PC-3 (cell line): ENCODE results near the gene FOXA3. TPM values are rescaled to one million over a fixed set of nuclear protein-coding genes. Genes with fewer than 3 reads are reported as not detected.

ENCODE experiments used
- ATAC-seq: fragments of 200-7000 bp; cut with Tn5 transposase; 2 replicates; pipeline ENCODE4 v1.9.1; 2020; ENCODE audit warnings: mild to moderate bottlenecking, moderate library complexity
- BruUV-seq: library from RNA; stranded (reverse); fragments of 400-500 nt; replicated peaks from 2 replicates; lab custom pipeline; 2021; lab: Mats Ljungman, UMichigan
- CTCF ChIA-PET: fragments of 300-600 bp; sonication (Branson Sonifier 250); formaldehyde crosslinking; loops from one replicate; lab custom pipeline; 2022; ENCODE audit warnings: antibody characterized with exemption; lab: Charles Lee
- POLR2A ChIA-PET: fragments of 300-600 bp; sonication (Branson Sonifier 250); formaldehyde crosslinking; loops from one replicate; lab custom pipeline; 2022; ENCODE audit warnings: antibody characterized with exemption; ENCODE audit not compliant: unreplicated experiment; lab: Charles Lee
- DNase-seq: peaks from one replicate; pipeline ENCODE4 v3.0.0-alpha.2; 2015
- H2AFZ ChIP-seq: fragments of 300-600 bp; sonication (generic); 2 replicates; pipeline ENCODE4 v1.6.0; 2016; ENCODE audit warnings: antibody characterized with exemption, low read length
- H3F3A ChIP-seq: fragments of 300-600 bp; sonication (generic); one replicate; pipeline ENCODE4 v1.6.0; 2017; ENCODE audit warnings: antibody characterized with exemption, low read length, control low read depth, mild to moderate bottlenecking; ENCODE audit not compliant: unreplicated experiment
- H3K27ac ChIP-seq: fragments of 300-600 bp; sonication (generic); 2 replicates; pipeline ENCODE4 v1.5.1; 2016; ENCODE audit warnings: mild to moderate bottlenecking, low read length
- H3K27me3 ChIP-seq: fragments of 300-600 bp; sonication (generic); 2 replicates; pipeline ENCODE4 v1.6.1; 2016; ENCODE audit warnings: low read length, mixed read lengths
- H3K36me3 ChIP-seq: fragments of 300-600 bp; sonication (generic); 2 replicates; pipeline ENCODE4 v1.6.1; 2016; ENCODE audit warnings: low read depth, mixed run types, low read length, mixed read lengths
- H3K4me1 ChIP-seq: fragments of 300-600 bp; sonication (generic); 2 replicates; pipeline ENCODE4 v1.5.1; 2016; ENCODE audit warnings: low read length; ENCODE audit not compliant: insufficient read depth
- H3K4me2 ChIP-seq: fragments of 300-600 bp; sonication (generic); 2 replicates; pipeline ENCODE4 v1.6.0; 2016; ENCODE audit warnings: low read length
- H3K4me3 ChIP-seq: fragments of 300-600 bp; sonication (generic); 2 replicates; pipeline ENCODE4 v1.5.1; 2016; ENCODE audit warnings: mild to moderate bottlenecking, low read length, mixed read lengths
- H3K79me2 ChIP-seq: fragments of 300-600 bp; sonication (generic); 2 replicates; pipeline ENCODE4 v1.6.1; 2017; ENCODE audit warnings: low read length, mixed read lengths
- H3K9ac ChIP-seq: fragments of 300-600 bp; sonication (generic); 2 replicates; pipeline ENCODE4 v1.6.0; 2016; ENCODE audit warnings: mild to moderate bottlenecking, low read length
- H3K9me2 ChIP-seq: fragments of 300-600 bp; sonication (generic); replicated peaks from 2 replicates; pipeline ENCODE4 v1.6.1; 2016; ENCODE audit warnings: mixed run types, low read length, mixed read lengths
- H3K9me3 ChIP-seq: fragments of 300-600 bp; sonication (generic); 2 replicates; pipeline ENCODE4 v1.6.1; 2016; ENCODE audit warnings: low read length, mixed read lengths
- H4K20me1 ChIP-seq: fragments of 300-600 bp; sonication (generic); 2 replicates; pipeline ENCODE4 v1.6.1; 2016; ENCODE audit warnings: low read length, mixed read lengths
- EZH2 ChIP-seq: fragments of 300-600 bp; sonication (generic); IDR thresholded peaks from one replicate; pipeline ENCODE4 v1.6.1; 2017; ENCODE audit warnings: antibody characterized with exemption, mild to moderate bottlenecking, low read length; ENCODE audit not compliant: unreplicated experiment
- EZH2phosphoT487 ChIP-seq: fragments of 300-600 bp; sonication (generic); IDR thresholded peaks from 2 replicates; pipeline ENCODE4 v1.6.1; 2018; ENCODE audit warnings: mild to moderate bottlenecking, antibody characterized with exemption, low read length, borderline replicate concordance
- intact Hi-C: fragments of 100-400 bp; cut with micrococcal nuclease; formaldehyde crosslinking; loops from 2 replicates; pipeline ENCODE4 v1.9.0; 2023
- total RNA-seq: library from RNA; depleted of rRNA; stranded (reverse); fragments of >200 nt; gene quantifications from 2 replicates; pipeline ENCODE4 v1.2.3, GENCODE V29; 2014
- TF ChIP-seq, protein P1 (sequence below): fragments of 300-600 bp; sonication (generic); conservative IDR thresholded peaks from 2 replicates; pipeline ENCODE4 v1.5.1; 2017; ENCODE audit warnings: antibody characterized with exemption, low read depth, mild to moderate bottlenecking, low read length

Gene FOXA3
- total RNA-seq, 1 experiment from 2014 or later, result 0.33 TPM

DNA sequence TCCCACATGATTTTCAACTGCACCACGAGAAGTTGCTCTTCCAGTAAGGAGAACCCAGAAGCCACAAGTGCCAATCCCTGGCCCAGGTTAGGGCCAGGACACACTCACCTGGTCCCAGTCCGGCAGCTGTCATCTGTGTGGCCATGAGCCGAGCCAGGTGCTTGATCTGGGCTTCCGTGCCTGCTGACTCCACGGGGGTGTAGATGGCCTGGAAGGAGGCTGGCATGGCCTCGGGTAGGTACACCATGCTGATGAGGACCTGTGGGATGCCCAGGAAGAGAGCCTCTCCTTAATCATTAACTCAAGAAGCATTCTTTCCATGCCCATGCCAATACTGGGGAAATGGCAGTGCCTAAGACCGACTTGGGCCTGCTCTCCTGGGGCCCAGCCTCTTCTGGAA lies 29.2 kb upstream of the FOXA3 start:
- ATAC-seq (no peak), DNase-seq (no peak)
- H3K27me3 ChIP-seq, result no peaks in the 10 kb centered on the region
- ChIA-PET POLR2A (no interaction called here), CTCF (no interaction called here)
- H3K9me3 ChIP-seq, result no peaks in the 10 kb centered on the region
- no peak overlapping the region for H3K4me3 ChIP-seq
- intact Hi-C loops, result no loop called here
- TF ChIP-seq EZH2phosphoT487 (no peak), EZH2 (no peak)
- TF ChIP-seq, protein P1, sequence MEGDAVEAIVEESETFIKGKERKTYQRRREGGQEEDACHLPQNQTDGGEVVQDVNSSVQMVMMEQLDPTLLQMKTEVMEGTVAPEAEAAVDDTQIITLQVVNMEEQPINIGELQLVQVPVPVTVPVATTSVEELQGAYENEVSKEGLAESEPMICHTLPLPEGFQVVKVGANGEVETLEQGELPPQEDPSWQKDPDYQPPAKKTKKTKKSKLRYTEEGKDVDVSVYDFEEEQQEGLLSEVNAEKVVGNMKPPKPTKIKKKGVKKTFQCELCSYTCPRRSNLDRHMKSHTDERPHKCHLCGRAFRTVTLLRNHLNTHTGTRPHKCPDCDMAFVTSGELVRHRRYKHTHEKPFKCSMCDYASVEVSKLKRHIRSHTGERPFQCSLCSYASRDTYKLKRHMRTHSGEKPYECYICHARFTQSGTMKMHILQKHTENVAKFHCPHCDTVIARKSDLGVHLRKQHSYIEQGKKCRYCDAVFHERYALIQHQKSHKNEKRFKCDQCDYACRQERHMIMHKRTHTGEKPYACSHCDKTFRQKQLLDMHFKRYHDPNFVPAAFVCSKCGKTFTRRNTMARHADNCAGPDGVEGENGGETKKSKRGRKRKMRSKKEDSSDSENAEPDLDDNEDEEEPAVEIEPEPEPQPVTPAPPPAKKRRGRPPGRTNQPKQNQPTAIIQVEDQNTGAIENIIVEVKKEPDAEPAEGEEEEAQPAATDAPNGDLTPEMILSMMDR, result no peak
- no peaks in the 10 kb centered on the region for H3K79me2 ChIP-seq
- H3K4me2 ChIP-seq, result no peak overlapping the region
- H3F3A ChIP-seq, result no peaks in the 10 kb centered on the region
- H3K9me2 ChIP-seq, result no peaks in the 10 kb centered on the region
- H3K27ac ChIP-seq, result no peak overlapping the region
- H4K20me1 ChIP-seq, result no peaks in the 10 kb centered on the region
- no peaks in the 10 kb centered on the region for H3K4me1 ChIP-seq
- H2AFZ ChIP-seq, result no peak overlapping the region
- H3K9ac ChIP-seq, result no peak overlapping the region
- BruUV-seq, result no TSS peak
- peaks cover 19% of the 10 kb centered on the region for H3K36me3 ChIP-seq

DNA sequence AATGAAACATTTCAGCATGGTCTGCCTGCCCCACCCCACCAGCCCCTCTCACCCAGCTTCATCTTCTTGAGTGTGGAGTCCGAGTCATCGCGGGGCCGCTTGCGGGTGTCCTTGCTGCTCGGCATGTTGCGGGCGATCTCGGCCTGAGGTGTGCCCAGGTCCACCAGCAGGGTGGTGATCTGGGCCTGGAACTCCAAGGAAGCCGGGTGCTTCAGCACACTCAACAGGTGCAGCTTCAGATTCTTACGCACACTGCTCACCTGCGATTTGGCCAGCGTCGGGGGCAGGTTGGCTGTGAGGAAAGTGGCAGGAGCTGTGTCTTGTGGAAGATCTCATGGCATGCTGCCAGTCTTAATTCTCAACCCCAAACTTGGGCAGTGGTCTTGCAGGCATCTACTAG lies 21.9 kb upstream of the FOXA3 start:
- TF ChIP-seq, protein P1, result no peak
- TF ChIP-seq EZH2 (no peak), EZH2phosphoT487 (no peak)
- Histone ChIP-seq H4K20me1 (no peaks in the 10 kb centered on the region), H3K9me3 (no peaks in the 10 kb centered on the region), H3K27ac (no peak overlapping the region), H2AFZ (no peak overlapping the region), H3F3A (no peaks in the 10 kb centered on the region), H3K9ac (no peak overlapping the region), H3K4me1 (no peaks in the 10 kb centered on the region), H3K36me3 (peaks cover 18% of the 10 kb centered on the region), H3K4me2 (no peak overlapping the region), H3K4me3 (no peak overlapping the region), H3K9me2 (no peaks in the 10 kb centered on the region), H3K27me3 (no peaks in the 10 kb centered on the region), H3K79me2 (no peaks in the 10 kb centered on the region)
- ATAC-seq (no peak), DNase-seq (no peak)
- intact Hi-C loops, result no loop called here
- BruUV-seq, result no TSS peak
- ChIA-PET POLR2A (no interaction called here), CTCF (no interaction called here)

DNA sequence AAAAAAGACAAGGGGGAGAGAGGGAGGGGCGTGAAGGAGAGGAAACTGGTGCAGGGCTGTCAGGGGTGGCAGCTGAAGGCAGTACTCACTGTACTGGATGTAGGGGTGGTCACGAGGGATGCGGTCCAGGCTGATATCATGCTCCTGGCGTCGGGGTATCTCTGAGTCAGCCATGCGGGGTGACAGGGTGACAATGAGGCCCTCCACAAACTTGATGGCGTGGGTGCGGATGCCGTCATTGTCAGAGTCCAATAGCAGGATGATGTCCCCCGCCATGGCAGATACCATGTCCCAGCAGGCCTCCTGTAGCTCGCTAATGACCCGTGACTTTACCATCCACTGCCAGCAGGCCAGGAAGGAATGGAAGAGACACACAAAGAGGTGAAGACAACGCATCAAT lies 16.5 kb upstream of the FOXA3 start:
- no TSS peak for BruUV-seq
- POLR2A ChIA-PET, result no interaction called here
- no peaks in the 10 kb centered on the region for H3K9me3 ChIP-seq
- H3K27ac ChIP-seq, result no peak overlapping the region
- H3K4me1 ChIP-seq, result no peaks in the 10 kb centered on the region
- CTCF ChIA-PET, result interaction anchor here (0.6 kb wide), 1 partner anchor 369 kb away, joined by 3 read pairs; no protein-coding TSS in a partner anchor
- no peak overlapping the region for H3K9ac ChIP-seq
- no peaks in the 10 kb centered on the region for H3K79me2 ChIP-seq
- no peak for DNase-seq
- ATAC-seq, result no peak
- no peak overlapping the region for H3K4me3 ChIP-seq
- H3K27me3 ChIP-seq, result no peaks in the 10 kb centered on the region
- H3K36me3 ChIP-seq, result peaks cover 36% of the 10 kb centered on the region
- H2AFZ ChIP-seq, result no peak overlapping the region
- intact Hi-C loops, result no loop called here
- H3F3A ChIP-seq, result no peaks in the 10 kb centered on the region
- H3K4me2 ChIP-seq, result no peak overlapping the region
- no peaks in the 10 kb centered on the region for H3K9me2 ChIP-seq
- no peaks in the 10 kb centered on the region for H4K20me1 ChIP-seq
- TF ChIP-seq, protein P1, result no peak
- TF ChIP-seq EZH2phosphoT487, result no peak
- TF ChIP-seq EZH2, result no peak
